ENCODE measurements around the gene TLE6.
"Not testable (repeated sequence)": the region's sequence is repeated elsewhere in the genome, so short reads cannot be mapped to it uniquely, and the experiment has no call there.

DNA sequence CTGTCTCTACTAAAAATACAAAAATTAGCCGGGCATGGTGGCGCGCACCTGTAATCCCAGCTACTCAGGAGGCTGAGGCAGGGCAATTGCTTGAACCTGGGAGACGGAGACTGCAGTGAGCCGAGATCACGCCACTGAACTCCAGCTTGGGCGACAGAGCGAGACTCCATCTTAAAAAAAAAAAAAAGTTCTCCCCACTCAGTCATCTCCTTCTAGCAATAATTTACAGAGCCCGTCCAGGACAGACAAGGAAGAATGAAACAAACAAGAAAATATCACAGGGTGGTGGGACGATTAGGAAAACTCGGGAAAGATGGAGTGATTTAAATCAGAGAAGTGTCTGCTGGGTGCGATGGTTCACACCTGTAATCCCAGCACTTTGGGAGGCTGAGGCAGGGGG lies 13.7 kb upstream of the TLE6 start:
- not testable (repeated sequence) for TF ChIP-seq POLR2A (IDR thresholded peaks at IDR 0.05)
- TF ChIP-seq, protein P1, sequence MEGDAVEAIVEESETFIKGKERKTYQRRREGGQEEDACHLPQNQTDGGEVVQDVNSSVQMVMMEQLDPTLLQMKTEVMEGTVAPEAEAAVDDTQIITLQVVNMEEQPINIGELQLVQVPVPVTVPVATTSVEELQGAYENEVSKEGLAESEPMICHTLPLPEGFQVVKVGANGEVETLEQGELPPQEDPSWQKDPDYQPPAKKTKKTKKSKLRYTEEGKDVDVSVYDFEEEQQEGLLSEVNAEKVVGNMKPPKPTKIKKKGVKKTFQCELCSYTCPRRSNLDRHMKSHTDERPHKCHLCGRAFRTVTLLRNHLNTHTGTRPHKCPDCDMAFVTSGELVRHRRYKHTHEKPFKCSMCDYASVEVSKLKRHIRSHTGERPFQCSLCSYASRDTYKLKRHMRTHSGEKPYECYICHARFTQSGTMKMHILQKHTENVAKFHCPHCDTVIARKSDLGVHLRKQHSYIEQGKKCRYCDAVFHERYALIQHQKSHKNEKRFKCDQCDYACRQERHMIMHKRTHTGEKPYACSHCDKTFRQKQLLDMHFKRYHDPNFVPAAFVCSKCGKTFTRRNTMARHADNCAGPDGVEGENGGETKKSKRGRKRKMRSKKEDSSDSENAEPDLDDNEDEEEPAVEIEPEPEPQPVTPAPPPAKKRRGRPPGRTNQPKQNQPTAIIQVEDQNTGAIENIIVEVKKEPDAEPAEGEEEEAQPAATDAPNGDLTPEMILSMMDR (IDR thresholded peaks at IDR 0.05), result not testable (repeated sequence)
